Measurements from ENCODE around the gene LENG9.
A peak's percentile ranks its signal among the peaks of the same experiment; 100 is the strongest.

The LENG9 gene

GRCh38 chr19:54439174-54439851 lies 24.3 kb downstream of the LENG9 start:
- DNase-seq (ENCODE audit: low read depth), result no peak

GRCh38 chr19:54436628-54437252 lies 26.8 kb downstream of the LENG9 start:
- DNase-seq (ENCODE audit: low read depth), result no peak

GRCh38 chr19:54436031-54436523 lies 27.5 kb downstream of the LENG9 start:
- no peak for DNase-seq (ENCODE audit: low read depth)

- DNase-seq (ENCODE audit: low read depth), result no peak
These were observed 28.0 kb downstream of the LENG9 start for GRCh38 chr19:54435551-54436016.

- no peak for DNase-seq (ENCODE audit: low read depth)
These were observed 28.7 kb downstream of the LENG9 start for GRCh38 chr19:54434873-54435214.

GRCh38 chr19:54434112-54434872 lies 29.3 kb downstream of the LENG9 start:
- no peak for DNase-seq (ENCODE audit: low read depth)

GRCh38 chr19:54433697-54434096 lies 29.9 kb downstream of the LENG9 start:
- no peak for DNase-seq (ENCODE audit: low read depth)

GRCh38 chr19:54432144-54432738 lies 31.3 kb downstream of the LENG9 start:
- DNase-seq (ENCODE audit: low read depth), result no peak

- no peak for DNase-seq (ENCODE audit: low read depth)
These were observed 32.2 kb downstream of the LENG9 start for GRCh38 chr19:54431255-54431838.

- DNase-seq (ENCODE audit: low read depth), result peak; percentile 31
These were observed 33.0 kb downstream of the LENG9 start for GRCh38 chr19:54430306-54431254.

- DNase-seq (ENCODE audit: low read depth), result no peak
These were observed 33.9 kb downstream of the LENG9 start for GRCh38 chr19:54429545-54430227.

GRCh38 chr19:54429176-54429495 lies 34.4 kb downstream of the LENG9 start:
- DNase-seq (ENCODE audit: low read depth), result no peak

GRCh38 chr19:54428323-54429175 lies 35.0 kb downstream of the LENG9 start:
- no peak for DNase-seq (ENCODE audit: low read depth)

- DNase-seq (ENCODE audit: low read depth), result no peak
These were observed 36.0 kb downstream of the LENG9 start for GRCh38 chr19:54427586-54427985.

GRCh38 chr19:54426291-54426931 lies 37.2 kb downstream of the LENG9 start:
- no peak for DNase-seq (ENCODE audit: low read depth)

- DNase-seq (ENCODE audit: low read depth), result no peak
These were observed 38.2 kb downstream of the LENG9 start for GRCh38 chr19:54425382-54425723.

GRCh38 chr19:54424660-54425381 lies 38.8 kb downstream of the LENG9 start:
- no peak for DNase-seq (ENCODE audit: low read depth)

- no peak for DNase-seq (ENCODE audit: low read depth)
These were observed 39.4 kb downstream of the LENG9 start for GRCh38 chr19:54424201-54424600.

GRCh38 chr19:54422136-54422535 lies 41.4 kb downstream of the LENG9 start:
- no peak for DNase-seq (ENCODE audit: low read depth)

All from activated T-cell treated with anti-CD3 and anti-CD28 coated beads for 48 hours (primary cell).